Fibroblast of villous mesenchyme (primary cell): ENCODE data around the gene PEX12. TPM values are rescaled to one million over a fixed set of nuclear protein-coding genes. Genes with fewer than 3 reads are reported as not detected.
A peak's percentile ranks its signal among the peaks of the same experiment; 100 is the strongest.

Experiments
- DNase-seq: peaks from one replicate; pipeline ENCODE4 v3.0.0-alpha.2; 2010; ENCODE audit warnings: low read depth
- H3K4me3 ChIP-seq: 2 replicates; pipeline ENCODE4 v1.5.1; 2011; ENCODE audit warnings: low read depth, mild to moderate bottlenecking, low read length
- total RNA-seq: library from RNA; depleted of rRNA; stranded (reverse); fragments of >200 nt; gene quantifications from 2 replicates; pipeline ENCODE4 v1.2.3, GENCODE V29; 2012
- TF ChIP-seq, protein P1 (sequence below): IDR thresholded peaks from 2 replicates; pipeline ENCODE4 v1.5.1; 2012; ENCODE audit warnings: low read depth, mild to moderate bottlenecking, low read length; ENCODE audit not compliant: insufficient read depth

PEX12 gene
- total RNA-seq, 1 donor = 7.3 TPM

DNA sequence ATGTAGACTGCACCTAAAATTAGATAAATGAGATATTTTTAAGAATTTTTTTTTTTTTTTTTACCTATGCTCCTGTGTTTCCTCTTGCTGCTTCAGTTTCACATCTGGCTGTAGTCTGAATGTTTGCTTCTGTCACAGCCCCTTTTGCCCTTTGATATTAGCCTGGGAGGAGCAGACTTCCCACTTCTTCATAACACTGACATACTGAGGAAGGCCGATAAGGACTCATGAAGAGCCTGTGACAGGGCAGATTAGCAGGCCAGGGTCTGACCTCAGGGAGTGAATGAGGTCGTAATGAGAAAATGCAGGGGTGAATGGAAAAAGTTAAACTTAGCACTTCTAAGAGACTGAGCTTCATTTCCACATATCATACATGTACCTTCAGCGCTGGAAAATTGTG lies 17.7 kb downstream of the PEX12 start, which contains the start of gene SLFN14:
Gene SLFN14 (minus strand): TSS at position 117 of the 400 bp plus-strand sequence. CDS start 2,757 bp downstream, outside the sequence.
- TF ChIP-seq, protein P1, sequence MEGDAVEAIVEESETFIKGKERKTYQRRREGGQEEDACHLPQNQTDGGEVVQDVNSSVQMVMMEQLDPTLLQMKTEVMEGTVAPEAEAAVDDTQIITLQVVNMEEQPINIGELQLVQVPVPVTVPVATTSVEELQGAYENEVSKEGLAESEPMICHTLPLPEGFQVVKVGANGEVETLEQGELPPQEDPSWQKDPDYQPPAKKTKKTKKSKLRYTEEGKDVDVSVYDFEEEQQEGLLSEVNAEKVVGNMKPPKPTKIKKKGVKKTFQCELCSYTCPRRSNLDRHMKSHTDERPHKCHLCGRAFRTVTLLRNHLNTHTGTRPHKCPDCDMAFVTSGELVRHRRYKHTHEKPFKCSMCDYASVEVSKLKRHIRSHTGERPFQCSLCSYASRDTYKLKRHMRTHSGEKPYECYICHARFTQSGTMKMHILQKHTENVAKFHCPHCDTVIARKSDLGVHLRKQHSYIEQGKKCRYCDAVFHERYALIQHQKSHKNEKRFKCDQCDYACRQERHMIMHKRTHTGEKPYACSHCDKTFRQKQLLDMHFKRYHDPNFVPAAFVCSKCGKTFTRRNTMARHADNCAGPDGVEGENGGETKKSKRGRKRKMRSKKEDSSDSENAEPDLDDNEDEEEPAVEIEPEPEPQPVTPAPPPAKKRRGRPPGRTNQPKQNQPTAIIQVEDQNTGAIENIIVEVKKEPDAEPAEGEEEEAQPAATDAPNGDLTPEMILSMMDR = no peak
- H3K4me3 ChIP-seq = no peak within 1 kb of the TSS
- DNase-seq = no peak

DNA sequence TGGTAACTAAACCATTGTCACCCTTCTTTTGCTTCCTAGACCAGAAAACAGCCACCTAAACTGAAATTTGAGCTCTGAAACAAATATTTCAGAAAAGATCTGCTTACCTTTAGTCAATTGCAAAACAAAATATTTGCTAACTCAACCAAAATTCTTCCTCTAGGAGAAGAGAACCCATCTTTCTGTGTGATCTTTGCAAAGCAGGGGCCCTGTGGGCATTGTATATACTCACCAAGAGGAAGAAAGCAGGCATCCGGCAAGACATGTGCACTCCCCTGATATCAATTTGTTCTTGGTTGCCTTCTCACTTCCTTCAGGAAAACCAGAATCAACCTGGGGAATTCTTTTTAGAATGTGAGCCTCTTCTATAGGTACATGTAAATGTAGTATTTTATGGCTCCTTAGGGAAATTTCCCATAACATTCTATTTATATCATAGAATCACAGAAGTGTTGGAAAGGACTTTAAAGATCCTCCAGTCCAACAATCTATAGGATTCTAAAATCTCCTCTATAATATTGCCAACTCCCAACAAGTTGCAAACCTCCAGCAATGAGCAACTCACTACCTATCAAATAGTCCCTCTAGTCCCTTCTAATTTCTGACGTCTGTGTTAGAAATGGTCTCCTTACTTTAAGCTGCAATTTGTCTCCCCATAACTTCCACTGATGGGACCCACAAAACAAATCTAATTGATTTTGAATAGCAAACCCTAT lies 18.7 kb downstream of the PEX12 start:
- no peak overlapping the region for H3K4me3 ChIP-seq
- DNase-seq = no peak
- TF ChIP-seq, protein P1 = no peak

GRCh38 chr17:35557353-35557752 lies 21.0 kb downstream of the PEX12 start:
- TF ChIP-seq, protein P1 = no peak
- DNase-seq = no peak

DNA sequence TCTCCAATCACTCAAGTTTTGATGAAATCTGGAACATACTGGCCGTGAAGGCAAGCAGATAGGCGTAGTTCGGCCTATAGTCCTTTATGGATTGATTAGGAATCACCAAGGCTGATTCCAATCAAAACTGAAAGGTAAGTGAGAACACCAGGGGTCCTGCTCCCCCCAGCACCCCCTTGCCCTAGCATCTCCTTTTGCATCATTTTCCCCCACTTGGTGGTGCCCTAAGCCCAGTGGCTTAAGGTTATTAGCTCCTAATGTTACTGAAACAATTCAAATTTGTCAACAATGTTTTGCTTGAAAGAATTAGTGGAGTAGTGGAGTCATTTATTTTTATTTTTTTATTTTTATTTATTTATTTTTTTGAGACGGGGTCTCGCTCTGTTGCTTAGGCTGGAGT lies 22.7 kb downstream of the PEX12 start:
- H3K4me3 ChIP-seq = no peak overlapping the region
- TF ChIP-seq, protein P1 = peak; percentile 35
- no peak for DNase-seq

More at GRCh38 chr17:35557353-35557752, 21.0 kb downstream of the PEX12 start:
- no peak overlapping the region for H3K4me3 ChIP-seq

GRCh38 chr17:35554668-35555067 lies 23.7 kb downstream of the PEX12 start:
- DNase-seq = no peak
- no peak overlapping the region for H3K4me3 ChIP-seq
- TF ChIP-seq, protein P1 = no peak

DNA sequence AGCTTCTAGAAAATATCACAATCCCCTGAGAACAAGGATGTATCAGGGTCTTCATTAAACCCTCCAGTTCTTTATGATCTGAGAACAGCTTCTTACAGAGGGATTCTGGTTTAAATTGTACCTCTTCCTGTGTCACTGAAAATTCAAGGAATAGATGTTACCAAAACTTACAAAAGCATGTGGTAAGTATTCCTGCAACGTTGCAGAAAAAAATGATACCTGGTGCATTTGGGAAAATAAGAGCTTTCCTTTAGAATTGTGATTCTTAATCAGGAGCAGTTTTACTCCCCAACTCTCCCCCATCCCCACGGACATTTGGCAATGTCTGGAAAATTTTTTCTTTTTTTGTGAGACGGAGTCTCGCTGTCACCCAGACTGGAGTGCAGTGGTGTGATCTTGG lies 25.1 kb downstream of the PEX12 start:
- TF ChIP-seq, protein P1 = no peak
- no peak overlapping the region for H3K4me3 ChIP-seq
- DNase-seq = no peak
